GM19238 (cell line): ENCODE data around the gene UBTF.

Experiments
- DNase-seq: peaks from one replicate; pipeline ENCODE4 v3.0.0; 2011; ENCODE audit warnings: low spot score; ENCODE audit not compliant: insufficient read length

Gene UBTF, protein sequence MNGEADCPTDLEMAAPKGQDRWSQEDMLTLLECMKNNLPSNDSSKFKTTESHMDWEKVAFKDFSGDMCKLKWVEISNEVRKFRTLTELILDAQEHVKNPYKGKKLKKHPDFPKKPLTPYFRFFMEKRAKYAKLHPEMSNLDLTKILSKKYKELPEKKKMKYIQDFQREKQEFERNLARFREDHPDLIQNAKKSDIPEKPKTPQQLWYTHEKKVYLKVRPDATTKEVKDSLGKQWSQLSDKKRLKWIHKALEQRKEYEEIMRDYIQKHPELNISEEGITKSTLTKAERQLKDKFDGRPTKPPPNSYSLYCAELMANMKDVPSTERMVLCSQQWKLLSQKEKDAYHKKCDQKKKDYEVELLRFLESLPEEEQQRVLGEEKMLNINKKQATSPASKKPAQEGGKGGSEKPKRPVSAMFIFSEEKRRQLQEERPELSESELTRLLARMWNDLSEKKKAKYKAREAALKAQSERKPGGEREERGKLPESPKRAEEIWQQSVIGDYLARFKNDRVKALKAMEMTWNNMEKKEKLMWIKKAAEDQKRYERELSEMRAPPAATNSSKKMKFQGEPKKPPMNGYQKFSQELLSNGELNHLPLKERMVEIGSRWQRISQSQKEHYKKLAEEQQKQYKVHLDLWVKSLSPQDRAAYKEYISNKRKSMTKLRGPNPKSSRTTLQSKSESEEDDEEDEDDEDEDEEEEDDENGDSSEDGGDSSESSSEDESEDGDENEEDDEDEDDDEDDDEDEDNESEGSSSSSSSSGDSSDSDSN

DNA sequence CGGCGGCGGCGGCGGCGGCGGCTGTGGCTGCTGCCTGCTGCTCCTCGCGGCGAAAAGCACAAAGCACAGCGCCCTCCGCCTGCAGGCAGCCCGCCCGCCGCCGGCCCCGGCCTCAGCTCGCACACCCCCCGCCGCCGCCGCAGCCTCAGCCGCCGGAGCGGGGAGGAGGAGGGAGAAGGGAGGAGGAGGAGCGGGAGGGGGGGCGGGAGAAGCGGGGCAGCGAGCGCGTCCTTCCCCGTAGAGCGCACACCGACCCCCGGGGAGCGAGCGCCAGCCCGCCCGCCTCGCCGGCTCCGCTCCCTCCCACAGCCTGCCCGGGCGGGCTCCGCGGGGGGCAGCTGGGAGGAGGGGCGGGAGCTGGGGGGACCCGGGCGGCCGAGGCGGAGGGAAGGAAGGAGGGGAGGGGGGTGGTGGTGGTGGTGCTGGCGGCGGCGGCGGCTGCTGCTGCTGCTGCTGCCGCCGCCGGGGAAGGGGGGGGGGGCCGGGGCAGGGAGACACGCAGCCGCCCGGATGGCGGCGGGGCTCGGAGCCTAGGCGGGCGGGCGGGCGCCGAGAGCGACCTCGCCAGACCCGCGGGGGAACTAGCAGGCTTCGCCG, at the start of gene UBTF:
TSS of gene UBTF (minus strand) at position 60 of the 597 bp plus-strand sequence. CDS start 1,446 bp downstream, outside the sequence.
- DNase-seq = peak; percentile 64

DNA sequence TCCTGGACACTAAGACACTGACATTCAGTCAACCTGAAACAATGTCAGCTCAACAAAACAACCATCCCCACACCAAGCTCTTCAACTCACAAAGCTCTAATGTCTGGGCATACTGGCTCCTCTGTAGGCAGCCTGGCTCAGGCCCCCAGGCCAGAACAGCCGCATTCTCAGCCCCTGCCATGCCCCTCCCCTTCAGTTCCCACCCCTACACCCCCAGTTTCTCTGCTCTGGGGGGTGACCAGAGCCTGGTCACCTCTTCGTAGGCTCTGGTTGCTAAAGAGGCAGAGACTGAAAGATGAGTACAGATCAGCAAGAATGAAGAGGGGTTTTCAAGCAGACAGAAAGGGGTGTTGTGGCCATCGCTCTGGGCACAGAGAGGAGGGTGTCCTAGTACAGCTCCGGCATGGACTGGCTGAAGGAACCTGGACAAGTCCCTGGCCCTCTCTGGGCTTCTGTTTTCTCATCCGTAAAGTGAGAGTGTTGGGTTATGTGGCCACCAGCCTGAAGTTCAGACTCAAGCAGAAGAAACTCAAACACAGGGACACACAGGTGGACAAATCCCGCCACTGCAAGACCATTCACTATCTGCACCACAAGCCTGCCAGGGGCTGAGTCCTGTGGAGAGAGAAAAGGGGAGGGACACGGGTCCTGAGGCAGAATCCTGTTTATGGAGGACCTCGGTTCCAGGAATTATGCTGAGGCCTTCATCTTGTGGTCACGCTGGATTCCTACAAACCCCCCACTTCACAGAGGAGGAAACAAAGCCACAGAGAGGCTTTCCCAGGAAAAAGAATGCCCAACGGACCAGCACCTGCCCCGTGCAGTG, 49.4 kb upstream of the UBTF start:
- no peak for DNase-seq

DNA sequence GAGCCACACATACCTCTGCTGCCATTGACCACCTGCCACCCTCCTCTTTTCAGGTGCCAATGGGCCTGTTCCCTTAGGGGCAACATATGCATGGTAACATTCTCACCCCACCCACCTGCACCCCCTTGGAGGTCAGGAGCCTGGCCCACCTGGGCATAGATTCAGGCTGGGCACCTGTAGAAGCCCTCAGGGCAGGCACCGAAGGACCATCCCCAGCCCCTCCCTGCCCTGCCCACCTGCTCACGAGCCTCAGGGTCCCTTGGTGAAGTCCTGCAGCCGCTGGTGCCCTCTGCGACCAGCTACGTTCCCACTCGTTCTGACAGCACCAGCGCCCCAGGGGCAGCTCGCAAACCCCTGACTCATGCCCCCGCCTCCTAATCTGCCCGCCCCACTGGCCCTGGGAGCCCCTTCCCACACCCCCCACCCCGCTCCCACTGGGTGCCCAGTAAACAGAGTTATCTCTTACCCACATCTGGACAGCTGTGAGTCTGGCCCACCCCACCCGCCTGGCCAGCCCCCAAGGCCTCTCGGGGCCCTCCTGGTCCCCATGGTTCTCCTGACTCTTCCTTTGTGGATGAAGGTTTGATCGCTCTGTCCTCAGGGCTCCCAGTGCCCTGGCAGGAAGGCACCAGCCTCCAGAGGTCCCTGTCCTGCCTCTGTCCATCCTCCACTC, 48.5 kb upstream of the UBTF start, which contains the start of gene SLC4A1:
TSS of gene SLC4A1 (minus strand) at position 318 of the 673 bp plus-strand sequence. CDS start 5,269 bp downstream, outside the sequence.
- no peak for DNase-seq

DNA sequence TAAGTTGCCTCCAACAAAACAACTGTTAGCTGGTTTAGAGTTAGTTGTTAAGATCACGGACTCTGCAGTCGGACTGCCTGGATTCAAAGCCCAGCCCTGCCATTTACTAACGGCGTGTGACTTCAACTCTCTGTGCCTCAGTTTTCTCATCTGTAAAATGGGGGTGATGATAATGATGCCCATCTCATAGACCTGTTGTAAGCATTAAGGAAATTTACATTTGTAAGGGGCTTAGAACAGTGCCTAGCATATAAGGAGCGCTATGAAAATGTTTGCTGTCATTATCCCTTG, 47.6 kb upstream of the UBTF start:
- DNase-seq = no peak

DNA sequence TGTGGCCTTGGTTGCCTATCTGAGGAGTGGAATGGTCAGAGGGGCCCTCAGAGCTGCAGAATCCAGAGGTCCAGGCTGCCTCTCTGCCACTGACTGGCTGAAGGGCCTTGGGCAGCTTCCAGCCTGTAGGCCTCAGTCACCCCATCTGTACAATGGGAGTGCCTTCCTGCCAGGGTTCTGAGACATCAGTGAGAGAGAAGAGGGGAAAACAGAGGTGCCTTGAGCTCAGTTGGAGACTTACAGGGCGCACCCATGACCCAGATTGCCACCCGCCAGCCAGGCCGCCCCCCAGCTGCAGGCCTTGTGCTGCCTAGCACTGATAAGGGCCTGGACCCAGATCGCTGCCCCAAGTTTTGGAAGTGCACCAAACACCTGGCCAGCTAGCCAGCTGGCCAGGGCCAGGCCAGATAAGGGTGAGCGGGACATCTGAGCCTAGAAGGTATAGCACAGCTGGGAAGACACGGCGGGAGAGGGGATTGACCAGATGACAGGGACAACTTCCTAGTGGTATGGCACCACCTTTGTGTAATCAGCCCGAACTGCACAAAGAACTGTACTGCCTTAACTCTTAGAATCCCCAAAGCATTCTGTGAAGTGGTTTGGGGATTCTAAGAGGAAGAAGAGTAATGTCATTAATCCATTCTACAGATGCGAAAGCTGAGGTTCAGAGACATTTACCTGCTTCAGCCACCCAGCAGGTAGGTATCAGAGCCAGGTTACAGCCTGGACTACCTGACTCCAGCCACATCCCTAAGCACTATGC, 47.1 kb upstream of the UBTF start:
- DNase-seq = no peak

DNA sequence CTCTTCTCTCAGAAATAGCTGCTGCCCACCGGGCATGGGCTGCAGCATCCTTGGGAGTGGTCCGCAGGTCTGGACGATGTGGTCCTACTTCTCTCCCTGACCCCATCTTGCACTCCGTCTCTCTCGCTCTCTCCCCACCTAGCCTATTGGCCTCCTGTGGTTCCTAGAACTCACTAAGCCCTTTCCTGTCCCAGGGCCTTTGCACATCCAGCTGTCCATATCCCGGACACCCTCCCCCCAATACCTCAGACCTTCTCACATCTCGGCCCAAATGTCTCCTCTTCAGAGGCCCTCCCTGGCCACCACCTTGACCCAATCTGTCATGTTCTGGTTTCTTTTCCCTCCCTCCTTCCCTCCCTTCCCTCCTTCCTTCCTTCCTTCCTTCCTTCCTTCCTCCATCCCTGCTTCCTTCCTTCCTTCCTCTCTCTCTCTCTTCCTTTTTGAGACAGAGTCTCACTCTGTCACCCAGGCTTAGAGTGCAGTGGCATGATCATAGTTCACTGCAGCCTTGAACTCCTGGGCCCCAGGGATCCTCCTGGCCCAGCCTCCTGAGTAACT, 43.9 kb upstream of the UBTF start:
- no peak for DNase-seq

DNA sequence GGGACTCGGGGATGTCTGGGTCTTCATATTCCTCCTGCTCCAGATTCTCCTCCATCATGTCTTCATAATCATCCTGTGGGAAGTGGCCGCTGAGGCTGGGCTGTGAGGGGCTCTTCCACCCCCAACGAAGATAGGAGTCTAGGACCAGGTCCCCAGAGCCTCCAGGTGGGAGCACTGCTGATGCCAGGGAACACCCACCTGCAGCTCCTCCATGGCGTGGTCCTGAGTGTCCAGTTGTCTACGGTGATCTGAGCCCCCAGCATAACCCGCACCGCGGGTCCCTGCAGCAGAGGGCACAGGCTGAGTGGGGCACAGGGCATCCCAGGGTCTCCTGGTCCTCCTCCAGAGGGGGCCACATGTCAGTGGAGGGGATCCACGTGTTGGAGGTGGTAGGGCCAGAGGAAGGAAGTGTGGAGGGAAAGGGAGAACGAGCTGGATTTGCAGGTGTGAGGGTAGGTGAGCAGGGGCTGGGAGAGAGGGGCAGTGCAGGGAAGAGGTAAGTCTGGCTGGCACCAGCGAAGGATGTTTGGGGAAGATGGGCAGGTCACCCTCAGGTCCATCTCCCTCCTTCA, 43.3 kb upstream of the UBTF start:
- no peak for DNase-seq

DNA sequence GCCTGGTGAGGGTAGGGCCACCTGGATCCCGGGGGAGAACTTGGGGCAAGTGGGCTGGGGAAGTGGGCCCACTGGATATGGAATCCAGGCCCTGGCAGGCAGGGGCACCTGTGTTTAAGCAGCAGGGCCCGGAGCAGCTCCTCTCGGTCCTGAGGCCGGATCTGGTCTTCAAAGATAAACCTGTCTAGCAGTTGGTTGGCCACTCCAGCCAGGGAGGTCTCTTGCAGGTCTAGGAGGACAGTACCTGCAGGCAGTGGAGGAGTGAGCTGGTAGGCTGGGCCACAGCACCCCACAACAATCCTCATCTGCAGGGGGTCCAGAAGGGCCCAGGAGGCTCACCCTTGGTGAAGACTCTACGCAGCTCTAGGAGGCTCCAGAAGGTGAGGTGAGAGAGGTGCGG, 40.8 kb upstream of the UBTF start:
- no peak for DNase-seq

DNA sequence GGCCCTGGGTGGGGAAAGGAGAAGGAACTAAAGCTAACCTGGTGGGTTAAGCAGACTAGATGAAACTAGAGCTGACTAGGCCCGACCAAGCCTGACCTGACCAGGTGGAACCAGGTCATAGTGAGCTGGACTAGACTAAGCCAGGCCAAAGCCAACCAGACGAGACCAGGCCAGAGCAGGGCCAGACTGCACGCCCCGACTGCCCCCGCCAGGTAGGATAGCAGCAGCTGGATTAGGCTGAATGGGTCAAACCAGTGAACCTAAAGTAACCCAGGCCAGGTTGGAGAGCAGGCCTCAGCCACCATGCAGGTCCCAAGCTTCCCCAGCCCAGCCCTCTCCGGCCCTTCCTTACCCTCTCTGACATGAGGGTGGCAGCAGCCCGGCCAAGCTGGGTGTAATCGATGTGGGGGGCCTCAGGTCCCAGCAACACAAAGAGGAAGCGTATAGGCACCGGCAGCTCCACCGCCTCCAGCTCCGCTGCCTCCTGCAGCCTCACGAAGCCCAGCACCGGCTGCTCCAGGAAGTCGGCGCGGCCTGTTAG, 39.4 kb upstream of the UBTF start:
- no peak for DNase-seq

DNA sequence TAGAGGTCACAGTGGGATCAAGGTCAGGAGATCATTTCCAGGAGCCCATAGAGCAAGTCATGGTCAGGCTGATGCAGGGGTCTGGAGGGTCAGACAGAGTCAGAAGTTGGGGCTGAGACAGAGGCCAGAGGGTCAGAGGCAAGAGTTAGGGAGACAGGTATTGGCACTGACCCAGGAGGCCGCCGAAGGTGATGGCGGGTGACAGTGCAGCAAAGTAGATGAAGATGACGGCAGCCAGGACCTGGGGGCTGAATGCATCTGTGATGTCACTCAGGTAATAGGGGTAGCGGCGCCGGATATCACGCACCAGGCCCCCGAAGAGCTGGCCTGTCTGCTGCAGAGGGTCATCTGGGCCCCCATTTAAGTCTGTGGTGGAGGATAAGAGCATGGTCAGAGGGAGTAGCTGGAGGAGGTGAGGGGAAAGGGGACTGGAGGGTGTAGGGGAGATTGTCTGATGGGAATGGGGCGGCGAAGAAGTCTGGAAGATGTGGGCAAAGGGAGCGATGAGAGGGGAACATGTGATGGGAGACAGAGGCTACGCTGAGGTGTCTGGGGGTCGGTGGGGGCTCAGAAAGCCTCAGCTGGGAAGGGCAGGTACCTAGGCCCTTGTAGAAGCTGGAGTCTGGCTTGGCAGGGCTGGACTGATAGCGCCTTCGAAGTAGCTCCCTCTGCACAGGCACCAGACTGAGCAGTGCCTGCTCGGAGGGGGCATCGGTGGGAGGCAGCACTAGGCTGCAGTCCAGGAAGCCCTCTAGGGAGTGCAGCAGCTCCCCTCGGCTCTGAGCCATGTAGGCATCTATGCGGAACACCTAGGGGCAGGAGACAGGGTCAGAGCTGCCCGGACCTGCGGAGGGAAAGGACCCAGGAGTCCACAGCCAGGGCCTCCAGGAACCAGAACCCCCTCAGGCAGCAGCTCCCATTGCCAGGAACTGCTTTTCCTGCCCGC, 38.6 kb upstream of the UBTF start:
- DNase-seq = no peak

DNA sequence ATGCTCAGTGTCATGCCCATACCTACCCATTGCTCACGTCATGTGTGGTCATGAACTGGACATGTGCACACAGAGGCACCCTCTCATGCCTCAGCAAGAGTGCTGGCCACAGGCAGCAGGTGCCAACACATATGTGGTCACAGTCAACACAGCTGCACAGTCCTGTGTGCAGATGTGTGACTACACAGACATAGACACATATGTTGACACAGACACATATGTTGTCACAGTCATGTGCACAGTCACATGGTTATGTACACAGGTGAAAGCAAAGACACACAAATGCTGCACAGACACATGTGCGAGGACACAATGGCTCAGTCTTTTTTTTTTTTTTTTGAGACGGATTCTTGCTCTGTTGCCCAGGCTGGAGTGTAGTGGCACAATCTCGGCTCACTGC, 37.2 kb upstream of the UBTF start:
- no peak for DNase-seq

DNA sequence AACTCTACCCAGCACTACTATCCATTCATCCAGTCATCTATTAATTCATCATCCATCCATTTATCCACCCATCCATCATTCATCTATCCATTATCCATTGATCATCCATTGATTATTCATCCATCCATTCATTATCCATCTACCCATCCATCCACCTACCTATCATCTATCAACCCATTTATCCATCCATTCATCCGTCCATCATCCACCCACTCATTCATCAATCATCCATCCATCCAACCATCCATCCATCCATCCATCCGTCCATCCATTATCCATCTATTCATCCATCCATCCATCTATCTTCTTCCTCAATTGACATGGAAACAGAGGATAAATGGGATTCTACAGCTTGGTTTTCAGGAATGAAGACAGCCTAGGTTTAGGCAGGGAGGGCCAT, 36.4 kb upstream of the UBTF start:
- no peak for DNase-seq

DNA sequence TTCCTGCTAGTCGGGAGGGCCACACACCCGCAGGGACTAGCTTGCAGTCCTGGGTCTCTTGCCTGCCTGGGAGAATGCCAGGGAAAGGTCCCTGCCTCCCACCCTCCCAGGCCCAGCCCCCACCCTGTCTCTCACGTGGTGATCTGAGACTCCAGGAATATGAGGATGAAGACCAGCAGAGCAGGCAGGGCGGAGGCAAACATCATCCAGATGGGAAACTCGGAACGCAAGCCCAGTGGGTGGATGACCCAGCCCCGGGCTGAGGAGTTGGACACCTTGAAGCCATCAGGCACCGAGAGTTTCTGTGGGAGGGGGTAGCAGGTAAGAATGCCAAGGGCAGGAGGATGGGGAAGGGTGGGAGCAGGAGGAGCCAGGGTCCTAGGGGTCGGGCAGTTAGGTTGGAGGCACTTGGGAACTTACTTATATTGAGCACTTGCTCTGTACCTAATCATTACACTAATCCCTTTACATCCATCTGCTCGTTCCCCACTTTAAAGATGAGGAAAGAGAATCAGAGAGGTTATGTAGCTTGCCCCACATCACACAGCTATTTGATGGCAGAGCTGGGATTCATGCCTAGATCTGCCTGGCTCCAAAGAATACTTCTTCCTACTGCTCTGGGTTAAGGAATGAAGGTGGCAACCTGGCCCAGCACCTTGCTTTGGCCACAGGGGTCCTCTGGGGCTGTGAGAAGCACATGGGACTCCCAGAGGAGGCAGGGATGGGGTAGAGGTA, 35.1 kb upstream of the UBTF start:
- DNase-seq = no peak

DNA sequence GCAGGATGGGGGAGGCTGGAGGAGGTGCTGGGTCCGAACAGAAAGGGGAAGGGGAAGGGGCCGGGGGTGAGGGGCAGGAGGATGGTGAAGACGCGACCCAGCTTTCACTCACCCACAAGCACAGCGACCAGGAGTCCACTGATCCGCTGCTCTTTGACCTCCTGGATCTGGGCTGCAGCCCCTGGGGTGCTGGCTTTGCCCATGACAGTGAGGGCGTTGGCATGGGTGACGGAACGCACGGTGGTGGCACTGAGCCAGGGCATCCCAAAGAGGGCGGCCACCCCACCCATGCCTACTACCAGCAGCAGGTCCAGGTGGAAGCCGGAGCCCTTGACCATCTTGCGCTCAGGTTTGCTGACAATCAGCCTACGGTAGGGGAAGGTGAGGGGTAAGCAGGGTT, 33.5 kb upstream of the UBTF start:
- DNase-seq = no peak

DNA sequence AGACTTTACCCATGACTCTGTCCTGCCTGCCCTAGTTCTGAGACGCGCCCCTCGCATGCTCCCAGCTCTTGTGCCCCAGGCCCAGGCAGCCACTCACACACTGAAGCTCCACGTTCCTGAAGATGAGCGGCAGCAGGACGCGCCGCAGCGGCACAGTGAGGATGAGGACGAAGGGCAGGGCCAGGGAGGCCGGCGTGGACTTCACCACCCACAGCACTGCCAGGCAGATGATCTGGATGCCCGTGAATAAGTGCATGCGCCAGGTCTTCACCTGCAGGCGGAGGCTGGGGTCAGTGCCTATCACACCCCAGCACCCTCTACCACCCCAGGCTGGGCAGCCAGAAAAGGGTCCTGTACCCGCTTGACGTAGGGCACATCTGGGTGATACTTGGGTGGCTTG, 31.6 kb upstream of the UBTF start:
- no peak for DNase-seq

DNA sequence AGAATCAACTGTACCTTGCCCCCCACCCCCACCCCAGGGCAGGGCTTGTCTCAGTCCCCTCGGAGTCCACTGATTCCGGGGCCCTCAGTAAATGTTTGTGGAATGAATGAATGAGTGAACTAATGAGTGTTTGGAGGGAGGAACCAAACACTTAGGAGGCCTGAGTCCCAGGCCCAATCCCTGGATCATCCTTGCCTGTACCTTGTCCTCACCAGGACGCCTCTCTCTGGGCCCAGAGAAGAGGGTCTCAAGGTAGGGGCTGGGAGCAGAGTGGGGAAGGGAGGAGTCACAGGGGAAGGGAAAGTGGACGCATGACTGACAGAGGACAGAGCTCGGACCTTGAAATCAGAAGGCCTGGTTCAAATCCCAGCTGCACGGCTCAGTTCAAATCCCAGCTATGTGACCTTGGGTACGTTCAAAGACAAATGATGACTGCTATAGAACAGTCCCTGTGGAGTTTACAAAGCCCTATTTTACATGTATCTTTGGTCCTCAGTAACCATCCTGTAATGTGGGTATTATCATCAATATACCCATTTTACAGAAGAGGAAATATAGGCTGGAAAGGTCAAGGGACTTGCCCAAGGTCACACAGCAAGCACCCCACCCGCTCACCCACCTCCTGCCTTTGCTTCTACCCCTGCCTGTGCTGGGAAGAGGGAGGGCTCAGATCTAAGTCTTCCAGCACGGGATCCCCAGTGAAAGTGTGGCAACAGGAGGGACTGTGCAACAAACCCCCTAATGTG, 30.2 kb upstream of the UBTF start:
- no peak for DNase-seq
